Ascending aorta (tissue), 2 donors: ENCODE results near the gene SLC35E1. TPM values are rescaled to one million over a fixed set of nuclear protein-coding genes. Genes with fewer than 3 reads are reported as not detected.

ENCODE experiments used
- DNase-seq, 2 donors: peaks; one replicate each; pipeline ENCODE4 v3.0.0-alpha.2; 2019; ENCODE audit warnings: low spot score in 2 of 2
- H3K27ac ChIP-seq, 2 donors: fragments of 200-600 bp; sonication (generic); one replicate each; pipeline ENCODE4 v1.5.1; 2016 to 2017; ENCODE audit warnings: mild to moderate bottlenecking in 1 of 2
- H3K27me3 ChIP-seq: fragments of 200-600 bp; sonication (generic); one replicate; pipeline ENCODE4 v1.5.1; 2017
- H3K36me3 ChIP-seq, 2 donors: fragments of 200-600 bp; sonication (generic); one replicate each; pipeline ENCODE4 v1.5.1; 2016
- H3K4me1 ChIP-seq, 2 donors: fragments of 200-600 bp; sonication (generic); one replicate each; pipeline ENCODE4 v1.5.1; 2016 to 2017; ENCODE audit warnings: mild to moderate bottlenecking in 1 of 2
- H3K4me3 ChIP-seq, 2 donors: fragments of 200-600 bp; sonication (generic); one replicate each; pipeline ENCODE4 v1.5.1; 2016 to 2017; ENCODE audit warnings: mild to moderate bottlenecking in 1 of 2
- H3K9me3 ChIP-seq, 2 donors: fragments of 200-600 bp; sonication (generic); one replicate each; pipeline ENCODE4 v1.5.1; 2016
- intact Hi-C: fragments of 100-400 bp; cut with DNase I; formaldehyde crosslinking; loops from one replicate; pipeline ENCODE4 v1.15.1; 2023
- total RNA-seq: library from RNA; depleted of rRNA; stranded (reverse); fragments of >200 nt; gene quantifications from one replicate; pipeline ENCODE4 v1.1.0, GENCODE V29; 2016
- TF ChIP-seq, protein P1 (sequence below), 3 experiments: fragments of 200-600 bp in 2 of 3; fragments of 450-650 bp in 1 of 3; sonication (generic) in 2 of 3; IDR thresholded peaks; one replicate each; pipeline ENCODE4 v1.5.1; 2016 to 2019; ENCODE audit warnings: antibody characterized with exemption in 3 of 3, mild to moderate bottlenecking in 1 of 3, moderate library complexity in 1 of 3

Gene SLC35E1
- total RNA-seq, 1 donor from 2014 or later, result 56.3 TPM

DNA sequence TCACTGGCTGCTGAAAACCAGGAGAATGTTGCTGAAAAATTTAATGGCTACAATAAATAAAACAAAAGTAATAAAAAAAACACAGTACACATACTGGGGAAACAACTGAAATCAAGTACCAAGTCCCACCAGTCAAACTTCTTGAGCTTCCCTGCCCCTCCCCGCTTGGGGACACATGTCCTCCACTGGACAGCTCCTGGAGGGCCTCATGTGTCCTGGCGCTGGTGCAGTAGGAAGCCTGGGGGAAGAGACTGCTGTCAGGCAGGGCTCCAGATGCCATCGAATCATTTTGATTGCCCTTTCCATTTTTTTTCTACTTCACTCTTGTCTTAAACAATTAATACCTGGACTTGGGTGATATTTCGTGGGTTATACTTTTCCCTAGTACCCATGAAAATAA, 26.6 kb upstream of the SLC35E1 start:
- no peaks in the 10 kb centered on the region for H3K27me3 ChIP-seq
- TF ChIP-seq, protein P1, sequence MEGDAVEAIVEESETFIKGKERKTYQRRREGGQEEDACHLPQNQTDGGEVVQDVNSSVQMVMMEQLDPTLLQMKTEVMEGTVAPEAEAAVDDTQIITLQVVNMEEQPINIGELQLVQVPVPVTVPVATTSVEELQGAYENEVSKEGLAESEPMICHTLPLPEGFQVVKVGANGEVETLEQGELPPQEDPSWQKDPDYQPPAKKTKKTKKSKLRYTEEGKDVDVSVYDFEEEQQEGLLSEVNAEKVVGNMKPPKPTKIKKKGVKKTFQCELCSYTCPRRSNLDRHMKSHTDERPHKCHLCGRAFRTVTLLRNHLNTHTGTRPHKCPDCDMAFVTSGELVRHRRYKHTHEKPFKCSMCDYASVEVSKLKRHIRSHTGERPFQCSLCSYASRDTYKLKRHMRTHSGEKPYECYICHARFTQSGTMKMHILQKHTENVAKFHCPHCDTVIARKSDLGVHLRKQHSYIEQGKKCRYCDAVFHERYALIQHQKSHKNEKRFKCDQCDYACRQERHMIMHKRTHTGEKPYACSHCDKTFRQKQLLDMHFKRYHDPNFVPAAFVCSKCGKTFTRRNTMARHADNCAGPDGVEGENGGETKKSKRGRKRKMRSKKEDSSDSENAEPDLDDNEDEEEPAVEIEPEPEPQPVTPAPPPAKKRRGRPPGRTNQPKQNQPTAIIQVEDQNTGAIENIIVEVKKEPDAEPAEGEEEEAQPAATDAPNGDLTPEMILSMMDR (IDR thresholded peaks at IDR 0.05), result no peak
- H3K4me1 ChIP-seq, result peaks cover 0 to 2% of the 10 kb centered on the region in 2 donors
- intact Hi-C loops, result no loop called here
- H3K36me3 ChIP-seq, result no peaks in the 10 kb centered on the region
- H3K4me3 ChIP-seq, result no peak overlapping the region
- no peaks in the 10 kb centered on the region for H3K9me3 ChIP-seq
- DNase-seq, result no peak
- no peak overlapping the region for H3K27ac ChIP-seq

DNA sequence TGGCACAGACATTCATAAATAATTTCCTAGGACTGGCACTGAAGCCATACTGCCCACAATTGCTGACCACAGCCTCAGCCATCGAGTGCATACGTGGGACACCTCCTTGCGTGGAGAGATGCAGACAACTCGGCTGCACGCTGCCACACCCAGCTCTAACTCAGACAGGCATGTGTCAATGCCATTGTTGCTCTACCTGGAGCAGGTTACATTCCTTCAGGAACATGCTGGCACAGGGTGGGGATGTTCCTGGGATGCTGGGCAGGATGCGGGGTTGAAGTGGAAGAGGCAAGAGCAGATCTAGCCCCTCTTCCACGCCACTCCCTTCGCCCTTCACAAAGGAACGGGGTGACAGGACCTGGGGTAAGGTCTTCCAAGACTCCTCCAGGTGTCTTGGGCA, 24.2 kb upstream of the SLC35E1 start:
- intact Hi-C loops, result no loop called here
- Histone ChIP-seq H3K4me3 (no peak overlapping the region), H3K27ac (no peak overlapping the region), H3K9me3 (no peaks in the 10 kb centered on the region), H3K4me1 (no peaks in the 10 kb centered on the region), H3K36me3 (no peaks in the 10 kb centered on the region), H3K27me3 (no peaks in the 10 kb centered on the region)
- TF ChIP-seq, protein P1 (IDR thresholded peaks at IDR 0.05), result no peak
- DNase-seq, result no peak

DNA sequence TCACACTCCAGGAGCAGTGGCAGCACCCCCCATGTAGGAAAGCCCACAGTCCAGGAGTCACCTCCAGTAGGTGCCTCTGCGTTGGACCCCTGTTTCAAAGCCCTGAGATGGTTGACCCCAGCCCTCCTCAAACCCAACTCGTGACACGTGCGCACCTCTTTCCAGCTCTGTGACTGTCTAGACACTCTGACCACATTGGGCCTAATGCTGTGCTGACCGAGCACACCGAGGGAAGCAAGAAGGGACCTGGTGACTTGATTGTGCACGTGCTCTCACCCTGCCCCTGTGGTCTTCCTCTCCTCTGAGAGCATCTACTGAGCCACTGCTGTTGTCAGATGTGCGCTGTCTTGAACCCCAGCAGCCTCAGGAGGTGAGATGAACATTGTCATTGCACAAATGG, 22.9 kb upstream of the SLC35E1 start:
- Histone ChIP-seq H3K4me3 (no peak overlapping the region), H3K4me1 (no peaks in the 10 kb centered on the region), H3K27me3 (no peaks in the 10 kb centered on the region), H3K36me3 (no peaks in the 10 kb centered on the region), H3K9me3 (no peaks in the 10 kb centered on the region), H3K27ac (no peak overlapping the region)
- DNase-seq, result no peak
- intact Hi-C loops, result no loop called here
- TF ChIP-seq, protein P1 (IDR thresholded peaks at IDR 0.05), result no peak

DNA sequence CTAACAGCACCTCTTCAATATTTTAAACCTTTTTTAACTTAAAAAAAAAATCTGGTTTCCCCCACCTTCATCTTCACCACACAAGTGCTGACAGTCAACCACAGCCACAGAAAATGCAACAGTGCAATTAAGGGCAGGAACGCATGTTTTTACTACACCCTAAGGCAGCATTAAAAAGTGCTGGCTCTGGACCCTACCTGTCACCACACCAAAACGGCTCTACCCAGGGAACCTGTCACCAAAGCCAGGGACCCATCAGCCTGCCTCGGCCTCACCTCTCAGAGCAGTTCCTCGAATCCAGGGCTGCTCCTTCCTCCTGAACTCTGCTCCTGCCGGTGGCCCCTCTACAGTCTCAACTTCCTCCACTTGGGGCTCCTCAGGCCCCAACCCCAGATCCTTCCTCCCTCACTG, 22.5 kb upstream of the SLC35E1 start:
- Histone ChIP-seq H3K27me3 (no peaks in the 10 kb centered on the region), H3K9me3 (no peaks in the 10 kb centered on the region), H3K27ac (no peak overlapping the region), H3K4me3 (no peak overlapping the region), H3K36me3 (no peaks in the 10 kb centered on the region), H3K4me1 (no peaks in the 10 kb centered on the region)
- intact Hi-C loops, result no loop called here
- DNase-seq, result no peak
- TF ChIP-seq, protein P1 (IDR thresholded peaks at IDR 0.05), result no peak

DNA sequence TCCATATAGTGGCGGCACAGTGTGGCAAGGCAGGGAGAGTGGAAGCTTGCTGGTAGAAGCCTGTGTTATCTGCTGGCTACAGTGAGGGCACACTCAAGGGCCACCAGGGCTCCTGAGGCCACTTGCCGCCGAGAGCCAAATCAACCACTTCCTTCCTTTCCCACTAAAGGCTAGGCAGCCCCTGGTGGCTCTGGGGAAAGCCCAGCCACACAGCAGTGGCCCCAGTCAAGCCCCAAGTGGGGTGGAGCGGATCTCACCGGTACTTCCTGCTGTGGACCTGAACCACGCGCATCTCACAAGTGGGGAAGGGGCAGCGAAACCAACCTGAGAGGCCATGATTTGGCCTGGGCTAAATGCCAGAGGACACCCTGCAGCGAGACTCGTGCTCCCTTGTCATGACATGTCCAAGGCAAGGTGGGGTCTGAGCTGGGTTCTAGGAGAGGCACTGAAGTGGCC, 21.9 kb upstream of the SLC35E1 start:
- H3K9me3 ChIP-seq, result no peaks in the 10 kb centered on the region
- TF ChIP-seq, protein P1 (IDR thresholded peaks at IDR 0.05), result no peak
- H3K4me3 ChIP-seq, result no peak overlapping the region
- intact Hi-C loops, result no loop called here
- no peaks in the 10 kb centered on the region for H3K4me1 ChIP-seq
- H3K36me3 ChIP-seq, result no peaks in the 10 kb centered on the region
- no peak overlapping the region for H3K27ac ChIP-seq
- no peak for DNase-seq
- H3K27me3 ChIP-seq, result no peaks in the 10 kb centered on the region

DNA sequence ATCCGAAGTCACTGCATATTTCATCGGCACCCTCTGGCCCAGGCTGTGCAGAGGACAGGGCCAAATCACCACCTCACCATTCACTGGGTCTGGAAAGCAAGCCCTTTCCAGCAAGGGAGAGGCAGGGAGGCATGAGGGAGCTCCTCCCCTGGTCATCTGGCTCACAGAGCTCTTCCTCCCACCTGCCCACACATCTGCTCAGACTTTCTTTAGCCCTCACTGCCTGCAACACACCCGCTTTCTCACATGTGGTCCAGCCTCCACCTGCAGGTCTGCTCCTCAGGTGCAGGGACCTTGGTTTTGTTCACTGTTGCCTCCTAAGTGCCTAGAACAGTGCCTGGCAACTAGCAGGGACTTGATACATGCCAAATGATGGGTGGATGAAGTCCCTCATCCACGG, 21.0 kb upstream of the SLC35E1 start:
- intact Hi-C loops, result no loop called here
- Histone ChIP-seq H3K27ac (no peak overlapping the region), H3K36me3 (no peaks in the 10 kb centered on the region), H3K27me3 (no peaks in the 10 kb centered on the region), H3K4me3 (no peak overlapping the region), H3K9me3 (no peaks in the 10 kb centered on the region), H3K4me1 (peaks cover 6 to 9% of the 10 kb centered on the region in 2 donors)
- no peak for DNase-seq
- TF ChIP-seq, protein P1 (IDR thresholded peaks at IDR 0.05), result no peak
